OCI-LY1 (cell line): ENCODE measurements around the gene SIN3A.
A peak's percentile ranks its signal among the peaks of the same experiment; 100 is the strongest.

Experiments used
- H2AFZ ChIP-seq: fragments of 200-600 bp; sonication (generic), shearing (Covaris generic); 2 replicates; pipeline ENCODE4 v1.6.0; 2014; ENCODE audit warnings: antibody characterized with exemption, mild to moderate bottlenecking, low read length
- H3F3A ChIP-seq: fragments of 200-600 bp; sonication (generic), shearing (Covaris generic); 2 replicates; pipeline ENCODE4 v1.6.0; 2014; ENCODE audit warnings: mild to moderate bottlenecking, antibody characterized with exemption, low read length, moderate library complexity; ENCODE audit not compliant: insufficient read depth
- H3K27ac ChIP-seq: fragments of 200-600 bp; sonication (generic); 2 replicates; pipeline ENCODE4 v1.5.1; 2014; ENCODE audit warnings: low read length, mixed run types, mild to moderate bottlenecking, low read depth; ENCODE audit not compliant: poor library complexity, severe bottlenecking
- H3K27me3 ChIP-seq: fragments of 200-600 bp; sonication (generic); 2 replicates; pipeline ENCODE4 v1.6.0; 2014; ENCODE audit warnings: antibody characterized with exemption, mild to moderate bottlenecking, low read length, moderate library complexity; ENCODE audit not compliant: insufficient read depth
- H3K36me3 ChIP-seq: fragments of 200-600 bp; sonication (generic); 2 replicates; pipeline ENCODE4 v1.6.1; 2014; ENCODE audit warnings: mild to moderate bottlenecking, antibody characterized with exemption, low read length, moderate library complexity, mixed read lengths; ENCODE audit not compliant: insufficient read depth
- H3K4me1 ChIP-seq: fragments of 200-600 bp; sonication (generic); 2 replicates; pipeline ENCODE4 v1.5.1; 2014; ENCODE audit warnings: mild to moderate bottlenecking, low read length, moderate library complexity; ENCODE audit not compliant: insufficient read depth, severe bottlenecking
- H3K4me2 ChIP-seq: fragments of 200-600 bp; sonication (generic), shearing (Covaris generic); 2 replicates; pipeline ENCODE4 v1.6.1; 2014; ENCODE audit warnings: low read length
- H3K4me3 ChIP-seq: fragments of 200-600 bp; sonication (generic); 2 replicates; pipeline ENCODE4 v1.5.1; 2014; ENCODE audit warnings: low read length, low read depth, mild to moderate bottlenecking, mixed read lengths; ENCODE audit not compliant: poor library complexity, severe bottlenecking
- H3K79me2 ChIP-seq: fragments of 200-600 bp; shearing (Covaris generic); 2 replicates; pipeline ENCODE4 v1.6.1; 2016; ENCODE audit warnings: mixed run types, low read length, mixed read lengths; ENCODE audit not compliant: insufficient read depth
- H3K9ac ChIP-seq: fragments of 200-600 bp; sonication (generic), shearing (Covaris generic); 2 replicates; pipeline ENCODE4 v1.6.1; 2014; ENCODE audit warnings: mild to moderate bottlenecking, low read length, mixed read lengths
- H3K9me2 ChIP-seq: fragments of 200-600 bp; sonication (generic), shearing (Covaris generic); 2 replicates; pipeline ENCODE4 v1.6.1; 2014; ENCODE audit warnings: low read depth, mild to moderate bottlenecking, low read length, mixed read lengths
- H3K9me3 ChIP-seq: fragments of 200-600 bp; shearing (Covaris generic); 2 replicates; pipeline ENCODE4 v1.6.1; 2014; ENCODE audit warnings: low read length, mixed read lengths
- H4K20me1 ChIP-seq: fragments of 200-600 bp; sonication (generic), shearing (Covaris generic); 2 replicates; pipeline ENCODE4 v1.6.0; 2016; ENCODE audit warnings: mild to moderate bottlenecking, low read length; ENCODE audit not compliant: insufficient read depth
- EZH2 ChIP-seq: fragments of 200-600 bp; sonication (generic), shearing (Covaris generic); IDR thresholded peaks from 2 replicates; pipeline ENCODE4 v1.8.0; 2017; ENCODE audit warnings: borderline replicate concordance, mixed run types, mild to moderate bottlenecking, antibody characterized with exemption, low read length, moderate library complexity, mixed read lengths
- TF ChIP-seq, protein P1 (sequence below): fragments of 200-600 bp; sonication (generic), shearing (Covaris generic); IDR thresholded peaks from 2 replicates; pipeline ENCODE4 v1.5.1; 2017; ENCODE audit warnings: mild to moderate bottlenecking, antibody characterized with exemption, low read length, moderate library complexity, mixed read lengths

The SIN3A gene

DNA sequence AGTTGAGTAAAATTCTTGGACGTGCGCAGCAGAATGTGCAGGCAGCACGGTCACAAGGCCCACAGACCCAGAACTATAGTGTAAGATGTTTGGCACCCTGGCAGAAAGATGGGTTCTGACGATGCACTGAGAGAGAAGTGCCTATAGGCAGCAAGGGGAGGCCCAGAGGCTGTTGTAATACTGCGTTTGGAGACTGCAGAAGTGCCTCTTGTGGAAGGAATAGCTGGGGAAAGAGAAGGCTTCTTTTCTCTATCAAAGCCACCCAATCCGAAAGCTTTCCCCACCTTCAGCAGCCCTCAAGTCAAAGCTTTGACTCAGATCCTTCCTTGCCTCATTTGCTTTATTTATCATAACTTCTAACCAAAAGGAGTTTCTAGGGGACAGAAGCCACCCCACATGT, 5.2 kb upstream of the SIN3A start:
- Histone ChIP-seq H3K4me2 (peak overlapping the region; percentile 96), H3K9ac (peak overlapping the region; percentile 92; the same call in 1 of the 2 replicates), H2AFZ (no peak overlapping the region), H3K4me3 (peak overlapping the region; percentile 70), H3K36me3 (no peaks in the 10 kb centered on the region), H3K27ac (no peak overlapping the region), H3K9me3 (no peaks in the 10 kb centered on the region), H3K4me1 (peaks cover 14% of the 10 kb centered on the region), H3K27me3 (no peaks in the 10 kb centered on the region), H3K79me2 (no peaks in the 10 kb centered on the region), H4K20me1 (no peaks in the 10 kb centered on the region), H3K9me2 (no peaks in the 10 kb centered on the region), H3F3A (peaks cover 3% of the 10 kb centered on the region; the same call in 1 of the 2 replicates)
- no peak for TF ChIP-seq EZH2
- TF ChIP-seq, protein P1, sequence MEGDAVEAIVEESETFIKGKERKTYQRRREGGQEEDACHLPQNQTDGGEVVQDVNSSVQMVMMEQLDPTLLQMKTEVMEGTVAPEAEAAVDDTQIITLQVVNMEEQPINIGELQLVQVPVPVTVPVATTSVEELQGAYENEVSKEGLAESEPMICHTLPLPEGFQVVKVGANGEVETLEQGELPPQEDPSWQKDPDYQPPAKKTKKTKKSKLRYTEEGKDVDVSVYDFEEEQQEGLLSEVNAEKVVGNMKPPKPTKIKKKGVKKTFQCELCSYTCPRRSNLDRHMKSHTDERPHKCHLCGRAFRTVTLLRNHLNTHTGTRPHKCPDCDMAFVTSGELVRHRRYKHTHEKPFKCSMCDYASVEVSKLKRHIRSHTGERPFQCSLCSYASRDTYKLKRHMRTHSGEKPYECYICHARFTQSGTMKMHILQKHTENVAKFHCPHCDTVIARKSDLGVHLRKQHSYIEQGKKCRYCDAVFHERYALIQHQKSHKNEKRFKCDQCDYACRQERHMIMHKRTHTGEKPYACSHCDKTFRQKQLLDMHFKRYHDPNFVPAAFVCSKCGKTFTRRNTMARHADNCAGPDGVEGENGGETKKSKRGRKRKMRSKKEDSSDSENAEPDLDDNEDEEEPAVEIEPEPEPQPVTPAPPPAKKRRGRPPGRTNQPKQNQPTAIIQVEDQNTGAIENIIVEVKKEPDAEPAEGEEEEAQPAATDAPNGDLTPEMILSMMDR, result no peak

DNA sequence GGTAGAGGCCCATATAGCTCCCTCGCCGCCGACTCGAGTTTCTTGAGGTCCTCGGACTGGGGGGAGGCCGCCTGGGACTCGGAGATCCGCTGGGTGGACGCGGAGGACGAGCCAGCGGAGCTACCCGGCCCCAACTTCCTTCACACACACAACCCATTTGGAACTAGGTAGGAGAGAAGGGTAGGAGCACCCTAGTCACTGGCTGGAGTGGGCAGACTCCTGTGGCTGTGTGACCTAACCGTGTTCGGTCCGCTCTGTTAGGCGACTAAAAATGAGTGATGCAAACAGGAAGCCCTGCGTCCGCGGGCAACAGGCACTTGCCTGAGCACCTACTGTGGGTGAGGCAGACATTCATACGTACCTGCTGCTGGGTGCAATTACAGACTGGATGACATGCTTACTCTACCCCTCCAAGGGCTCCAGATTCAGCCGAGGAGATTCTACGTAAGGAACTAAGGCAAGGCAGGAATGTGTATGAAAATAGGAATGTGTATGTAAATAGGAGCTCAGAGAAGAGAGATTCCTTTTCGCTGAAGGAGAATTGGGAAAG, 4.6 kb upstream of the SIN3A start:
- Histone ChIP-seq H3K9me3 (no peaks in the 10 kb centered on the region), H4K20me1 (no peaks in the 10 kb centered on the region), H3K27ac (peak overlapping the region; percentile 68), H3K36me3 (no peaks in the 10 kb centered on the region), H2AFZ (peak overlapping the region; percentile 95), H3K9me2 (no peaks in the 10 kb centered on the region), H3K27me3 (no peaks in the 10 kb centered on the region), H3F3A (peaks cover 3% of the 10 kb centered on the region; the same call in 1 of the 2 replicates), H3K4me1 (peaks cover 14% of the 10 kb centered on the region), H3K4me2 (peak overlapping the region; percentile 96), H3K4me3 (peak overlapping the region; percentile 70), H3K79me2 (no peaks in the 10 kb centered on the region), H3K9ac (peak overlapping the region; percentile 92)
- TF ChIP-seq EZH2, result no peak
- TF ChIP-seq, protein P1, result no peak

- peak overlapping the region; percentile 70 for H3K4me3 ChIP-seq
- H3K9ac ChIP-seq, result peak overlapping the region; percentile 92
- H4K20me1 ChIP-seq, result no peaks in the 10 kb centered on the region
- no peaks in the 10 kb centered on the region for H3K9me3 ChIP-seq
- TF ChIP-seq EZH2, result no peak
- TF ChIP-seq, protein P1, result no peak
- peak overlapping the region; percentile 91 for H3K27ac ChIP-seq
- H3K4me2 ChIP-seq, result peak overlapping the region; percentile 96
- no peaks in the 10 kb centered on the region for H3K79me2 ChIP-seq
- peak overlapping the region; percentile 95 for H2AFZ ChIP-seq
- H3K27me3 ChIP-seq, result no peaks in the 10 kb centered on the region
- 0 out of 2 replicates have a peak, but pooled peaks cover 3% of the 10 kb centered on the region for H3F3A ChIP-seq
- H3K36me3 ChIP-seq, result no peaks in the 10 kb centered on the region
- peaks cover 14% of the 10 kb centered on the region for H3K4me1 ChIP-seq
- no peaks in the 10 kb centered on the region for H3K9me2 ChIP-seq
Measured at GRCh38 chr15:75455424-75455981, 4.0 kb upstream of the SIN3A start.
